CD4-positive, CD25-positive, alpha-beta regulatory T cell (primary cell): ENCODE data around the gene MUC5AC. TPM values are rescaled to one million over a fixed set of nuclear protein-coding genes. Genes with fewer than 3 reads are reported as not detected.
"Not testable (repeated sequence)": the region's sequence is repeated elsewhere in the genome, so short reads cannot be mapped to it uniquely, and the experiment has no call there.

Source experiments
- ATAC-seq, 2 donors: fragments of 150-1000 bp; cut with Tn5 transposase; one replicate each; pipeline ENCODE4 v1.10.0; 2021; ENCODE audit warnings: low read depth in 2 of 2, moderate number of reproducible peaks in 2 of 2, moderate library complexity in 1 of 2
- DNase-seq, 3 donors: peaks; one replicate each; pipeline versions ENCODE4 v3.0.0 to v3.0.0-alpha.2; 2012 to 2022; ENCODE audit warnings: mixed read lengths in 1 of 3
- H3K27ac ChIP-seq: one replicate; pipeline ENCODE4 v1.7.0; 2013; ENCODE audit warnings: mild to moderate bottlenecking, low read length; ENCODE audit not compliant: insufficient read depth, poor library complexity, severe bottlenecking
- H3K27me3 ChIP-seq: one replicate; pipeline ENCODE4 v1.7.0; 2013; ENCODE audit warnings: low read length; ENCODE audit not compliant: control insufficient read depth, insufficient read depth
- H3K36me3 ChIP-seq: one replicate; pipeline ENCODE4 v1.7.0; 2013; ENCODE audit warnings: mild to moderate bottlenecking, low read length, moderate library complexity; ENCODE audit not compliant: control insufficient read depth, insufficient read depth
- H3K4me1 ChIP-seq: 2 replicates; pipeline ENCODE4 v1.7.0; 2013; ENCODE audit warnings: mild to moderate bottlenecking, low read length; ENCODE audit not compliant: insufficient read depth, control insufficient read depth, poor library complexity, severe bottlenecking
- H3K4me3 ChIP-seq: one replicate; pipeline ENCODE4 v1.7.0; 2013; ENCODE audit warnings: low read depth, mild to moderate bottlenecking, low read length, moderate library complexity
- H3K9me3 ChIP-seq, 2 experiments: 1 replicate in 1 of 2; 2 replicates in 1 of 2; pipeline ENCODE4 v1.7.0; 2013; ENCODE audit warnings: low read length in 2 of 2, mild to moderate bottlenecking in 1 of 2, moderate library complexity in 1 of 2; ENCODE audit not compliant: control insufficient read depth in 2 of 2
- H3K27ac Mint-ChIP-seq, 3 donors: one replicate each; pipeline ENCODE4 v1.8.0; 2020 to 2022; ENCODE audit warnings: mild to moderate bottlenecking in 3 of 3, mixed read lengths in 3 of 3, moderate library complexity in 2 of 3
- H3K27me3 Mint-ChIP-seq: one replicate; pipeline ENCODE4 v1.8.0; 2022; ENCODE audit warnings: mild to moderate bottlenecking, mixed read lengths
- H3K36me3 Mint-ChIP-seq: one replicate; pipeline ENCODE4 v1.8.0; 2020; ENCODE audit warnings: mixed read lengths
- H3K4me1 Mint-ChIP-seq, 4 donors: one replicate each; pipeline ENCODE4 v1.8.0; 2020 to 2022; ENCODE audit warnings: mixed read lengths in 4 of 4, mild to moderate bottlenecking in 1 of 4
- H3K4me3 Mint-ChIP-seq, 4 donors: one replicate each; pipeline ENCODE4 v1.8.0; 2020 to 2022; ENCODE audit warnings: mild to moderate bottlenecking in 4 of 4, mixed read lengths in 4 of 4, moderate library complexity in 3 of 4
- H3K9me3 Mint-ChIP-seq, 7 donors: one replicate each; pipeline ENCODE4 v1.8.0; 2020 to 2022; ENCODE audit warnings: mixed read lengths in 7 of 7, mild to moderate bottlenecking in 3 of 7, moderate library complexity in 2 of 7
- polyA plus RNA-seq, 4 donors: library from polyadenylated mRNA; unstranded; fragments of 300-500 nt; fragmentation: Illumina TruSeq; gene quantifications; one replicate each; pipeline ENCODE4 v1.2.3, GENCODE V29; 2021
- total RNA-seq: library from RNA; stranded (reverse); gene quantifications from one replicate; pipeline ENCODE4 v1.2.3, GENCODE V29; 2022

Gene MUC5AC
- total and polyA plus RNA-seq, 5 donors from 2014 or later, result not detected

DNA sequence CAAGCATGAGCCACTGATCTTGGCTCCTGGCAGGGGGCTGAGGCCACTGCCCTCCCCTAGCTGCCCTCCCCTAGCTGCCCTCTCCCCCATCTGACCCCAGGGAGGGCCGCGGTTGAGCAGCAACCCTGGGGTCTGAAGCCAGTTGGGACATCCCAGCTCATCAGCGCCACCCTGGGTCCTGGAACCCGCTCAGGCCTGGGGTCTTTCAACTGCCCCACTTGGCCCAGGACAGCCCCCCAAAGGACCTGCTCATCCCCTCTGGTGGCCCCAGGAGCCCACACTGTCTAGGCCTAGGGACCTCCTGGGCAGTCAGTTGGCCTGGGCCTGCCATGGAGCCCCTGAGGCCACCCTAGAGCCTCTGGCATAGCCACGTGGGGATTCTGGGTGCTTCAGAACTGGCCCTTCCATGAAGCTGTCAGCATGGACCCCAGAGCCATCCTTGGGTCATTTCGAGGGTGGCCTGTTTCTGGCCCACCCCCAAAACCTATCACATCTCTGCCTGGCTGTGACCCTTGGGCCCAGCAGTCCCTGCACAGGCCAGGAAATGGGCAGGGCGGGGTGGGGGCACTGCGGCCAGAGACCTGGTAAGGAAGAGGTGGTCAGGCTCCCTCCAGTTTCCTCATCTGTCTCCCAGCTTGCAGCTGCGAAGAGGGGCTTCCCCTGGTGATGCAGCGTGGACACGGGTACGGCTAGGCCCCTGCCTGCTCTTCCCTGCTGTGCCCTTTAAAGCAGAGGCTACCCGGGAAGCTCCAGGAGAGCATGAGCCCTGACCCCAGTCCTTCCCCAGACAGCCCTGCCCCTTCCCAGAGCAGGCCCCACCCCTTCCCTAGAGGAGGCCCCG is 45.2 kb upstream of the MUC5AC start:
- H3K9me3 Mint-ChIP-seq, result peaks cover 0 to 1% (median 0%) of the 10 kb centered on the region in 7 donors
- no peaks in the 10 kb centered on the region for H3K27me3 Mint-ChIP-seq
- H3K4me3 Mint-ChIP-seq, result no peak overlapping the region
- ATAC-seq (no peak), DNase-seq (no peak)
- no peaks in the 10 kb centered on the region for H3K9me3 ChIP-seq
- H3K4me1 Mint-ChIP-seq, result no peaks in the 10 kb centered on the region
- no peaks in the 10 kb centered on the region for H3K27me3 ChIP-seq
- H3K36me3 Mint-ChIP-seq, result no peaks in the 10 kb centered on the region
- H3K4me1 ChIP-seq, result no peaks in the 10 kb centered on the region
- no peak overlapping the region for H3K27ac Mint-ChIP-seq
- H3K4me3 ChIP-seq, result no peak overlapping the region
- H3K27ac ChIP-seq, result no peak overlapping the region
- no peaks in the 10 kb centered on the region for H3K36me3 ChIP-seq

GRCh38 chr11:1113405-1114201 is 44.1 kb upstream of the MUC5AC start:
- Histone ChIP-seq H3K36me3 (no peaks in the 10 kb centered on the region), H3K4me1 (no peaks in the 10 kb centered on the region), H3K27me3 (no peaks in the 10 kb centered on the region), H3K27ac (no peak overlapping the region), H3K9me3 (no peaks in the 10 kb centered on the region), H3K4me3 (no peak overlapping the region)
- Mint-ChIP-seq H3K4me3 (no peak overlapping the region), H3K27ac (no peak overlapping the region), H3K9me3 (no peaks in the 10 kb centered on the region), H3K4me1 (no peaks in the 10 kb centered on the region), H3K27me3 (no peaks in the 10 kb centered on the region), H3K36me3 (no peaks in the 10 kb centered on the region)
- ATAC-seq (no peak), DNase-seq (no peak)

DNA sequence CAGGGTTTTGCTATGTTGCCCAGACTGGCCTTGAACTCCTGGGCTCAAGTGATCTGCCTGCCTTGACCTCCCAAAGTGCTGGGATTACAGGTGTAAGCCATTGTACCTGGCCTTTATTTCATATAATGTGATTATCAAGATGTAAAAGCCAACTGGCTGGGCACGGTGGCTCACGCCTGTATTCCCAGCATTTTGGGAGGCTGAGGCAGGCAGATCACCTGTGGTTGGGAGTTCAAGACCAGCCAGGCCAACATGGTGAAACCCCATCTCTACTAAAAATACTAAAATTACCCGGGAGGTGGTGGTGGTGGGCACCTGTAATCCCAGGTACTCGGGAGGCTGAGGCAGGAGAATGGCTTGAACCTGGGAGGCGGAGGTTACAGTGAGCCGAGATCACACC is 42.5 kb upstream of the MUC5AC start:
- not testable (repeated sequence) for H3K27ac Mint-ChIP-seq, H3K4me3 Mint-ChIP-seq, ATAC-seq, H3K27me3 ChIP-seq, H3K4me3 ChIP-seq, H3K36me3 Mint-ChIP-seq, H3K9me3 Mint-ChIP-seq, H3K9me3 ChIP-seq, H3K36me3 ChIP-seq, DNase-seq, H3K4me1 ChIP-seq, H3K27me3 Mint-ChIP-seq, H3K27ac ChIP-seq, H3K4me1 Mint-ChIP-seq

GRCh38 chr11:1116104-1116503 is 41.6 kb upstream of the MUC5AC start:
- no peaks in the 10 kb centered on the region for H3K9me3 Mint-ChIP-seq
- ATAC-seq (no peak), DNase-seq (no peak)
- H3K36me3 Mint-ChIP-seq, result no peaks in the 10 kb centered on the region
- H3K27ac Mint-ChIP-seq, result no peak overlapping the region
- no peaks in the 10 kb centered on the region for H3K9me3 ChIP-seq
- H3K36me3 ChIP-seq, result no peaks in the 10 kb centered on the region
- H3K4me1 ChIP-seq, result no peaks in the 10 kb centered on the region
- no peak overlapping the region for H3K4me3 ChIP-seq
- no peaks in the 10 kb centered on the region for H3K4me1 Mint-ChIP-seq
- H3K27ac ChIP-seq, result no peak overlapping the region
- H3K4me3 Mint-ChIP-seq, result no peak overlapping the region
- H3K27me3 ChIP-seq, result no peaks in the 10 kb centered on the region
- no peaks in the 10 kb centered on the region for H3K27me3 Mint-ChIP-seq

- H3K9me3 ChIP-seq, result no peaks in the 10 kb centered on the region
- ATAC-seq, result no peak
Observed at GRCh38 chr11:1116666-1117390, 40.9 kb upstream of the MUC5AC start.

GRCh38 chr11:1117992-1118391 is 39.8 kb upstream of the MUC5AC start:
- H3K27me3 Mint-ChIP-seq, result no peaks in the 10 kb centered on the region
- no peaks in the 10 kb centered on the region for H3K4me1 Mint-ChIP-seq
- no peak overlapping the region for H3K4me3 ChIP-seq
- no peaks in the 10 kb centered on the region for H3K9me3 Mint-ChIP-seq
- H3K27ac ChIP-seq, result no peak overlapping the region
- H3K9me3 ChIP-seq, result no peaks in the 10 kb centered on the region
- H3K36me3 Mint-ChIP-seq, result no peaks in the 10 kb centered on the region
- ATAC-seq (no peak), DNase-seq (no peak)
- H3K27ac Mint-ChIP-seq, result peak overlapping the region in 1 of 3 donors; percentile 14
- H3K4me3 Mint-ChIP-seq, result no peak overlapping the region
- H3K4me1 ChIP-seq, result no peaks in the 10 kb centered on the region
- H3K36me3 ChIP-seq, result no peaks in the 10 kb centered on the region
- H3K27me3 ChIP-seq, result no peaks in the 10 kb centered on the region

More at GRCh38 chr11:1116666-1117390, 40.9 kb upstream of the MUC5AC start:
- H3K4me3 ChIP-seq, result no peak overlapping the region
- no peak overlapping the region for H3K27ac ChIP-seq
- no peak overlapping the region for H3K4me3 Mint-ChIP-seq
- no peaks in the 10 kb centered on the region for H3K36me3 Mint-ChIP-seq
- H3K9me3 Mint-ChIP-seq, result no peaks in the 10 kb centered on the region
- H3K4me1 ChIP-seq, result no peaks in the 10 kb centered on the region
- no peak overlapping the region for H3K27ac Mint-ChIP-seq
- no peaks in the 10 kb centered on the region for H3K27me3 Mint-ChIP-seq
- H3K36me3 ChIP-seq, result no peaks in the 10 kb centered on the region
- no peak for DNase-seq
- no peaks in the 10 kb centered on the region for H3K27me3 ChIP-seq
- no peaks in the 10 kb centered on the region for H3K4me1 Mint-ChIP-seq

GRCh38 chr11:1118755-1119603 is 38.8 kb upstream of the MUC5AC start:
- Mint-ChIP-seq H3K4me3 (no peak overlapping the region), H3K27me3 (no peaks in the 10 kb centered on the region), H3K27ac (peak overlapping the region in 1 of 3 donors; percentile 31), H3K36me3 (no peaks in the 10 kb centered on the region), H3K9me3 (no peaks in the 10 kb centered on the region), H3K4me1 (no peaks in the 10 kb centered on the region)
- no peaks in the 10 kb centered on the region for H3K9me3 ChIP-seq
- ATAC-seq (no peak), DNase-seq (no peak)
- H3K4me1 ChIP-seq, result no peaks in the 10 kb centered on the region
- no peak overlapping the region for H3K27ac ChIP-seq
- no peaks in the 10 kb centered on the region for H3K36me3 ChIP-seq
- H3K4me3 ChIP-seq, result no peak overlapping the region
- H3K27me3 ChIP-seq, result no peaks in the 10 kb centered on the region
